ENCODE data around the gene SLC30A7.
"Not testable (repeated sequence)": the region's sequence is repeated elsewhere in the genome, so short reads cannot be mapped to it uniquely, and the experiment has no call there.

SLC30A7 gene

GRCh38 chr1:100876291-100876690 is 19.6 kb upstream of the SLC30A7 start:
- H3K27ac Mint-ChIP-seq, result no peak overlapping the region
- H3K4me3 Mint-ChIP-seq, result no peak overlapping the region
- no peaks in the 10 kb centered on the region for H3K36me3 Mint-ChIP-seq
- no peaks in the 10 kb centered on the region for H3K4me1 Mint-ChIP-seq
- H3K9me3 Mint-ChIP-seq, result no peaks in the 10 kb centered on the region
- no peak for ATAC-seq
- no peaks in the 10 kb centered on the region for H3K27me3 Mint-ChIP-seq

GRCh38 chr1:100879422-100879821 is 16.5 kb upstream of the SLC30A7 start:
- Mint-ChIP-seq H3K36me3 (peaks cover 4% of the 10 kb centered on the region), H3K27ac (no peak overlapping the region)
- ATAC-seq, result no peak

GRCh38 chr1:100881687-100882086 is 14.2 kb upstream of the SLC30A7 start:
- Mint-ChIP-seq H3K27ac (no peak overlapping the region), H3K4me3 (no peak overlapping the region), H3K9me3 (no peaks in the 10 kb centered on the region), H3K36me3 (peaks cover 4% of the 10 kb centered on the region), H3K4me1 (no peaks in the 10 kb centered on the region), H3K27me3 (no peaks in the 10 kb centered on the region)
- no peak for ATAC-seq

More at GRCh38 chr1:100879422-100879821, 16.5 kb upstream of the SLC30A7 start:
- Mint-ChIP-seq H3K9me3 (no peaks in the 10 kb centered on the region), H3K4me1 (no peaks in the 10 kb centered on the region), H3K4me3 (no peak overlapping the region), H3K27me3 (no peaks in the 10 kb centered on the region)

- peaks cover 4% of the 10 kb centered on the region for H3K36me3 Mint-ChIP-seq
- no peak for ATAC-seq
- H3K4me1 Mint-ChIP-seq, result no peaks in the 10 kb centered on the region
- no peaks in the 10 kb centered on the region for H3K9me3 Mint-ChIP-seq
- H3K27me3 Mint-ChIP-seq, result no peaks in the 10 kb centered on the region
- no peak overlapping the region for H3K4me3 Mint-ChIP-seq
- no peak overlapping the region for H3K27ac Mint-ChIP-seq
Measured at GRCh38 chr1:100882698-100883097, 13.2 kb upstream of the SLC30A7 start.

- Mint-ChIP-seq H3K36me3 (peaks cover 13% of the 10 kb centered on the region), H3K4me1 (no peaks in the 10 kb centered on the region), H3K4me3 (no peak overlapping the region), H3K27me3 (no peaks in the 10 kb centered on the region), H3K27ac (no peak overlapping the region), H3K9me3 (peaks cover 3% of the 10 kb centered on the region)
- ATAC-seq, result no peak
Measured at GRCh38 chr1:100883963-100884362, 11.9 kb upstream of the SLC30A7 start.

GRCh38 chr1:100889007-100889406 is 6.9 kb upstream of the SLC30A7 start:
- not testable (repeated sequence) for H3K9me3 Mint-ChIP-seq, H3K27ac Mint-ChIP-seq, ATAC-seq, H3K4me3 Mint-ChIP-seq, H3K27me3 Mint-ChIP-seq, H3K4me1 Mint-ChIP-seq
- peaks cover 23% of the 10 kb centered on the region for H3K36me3 Mint-ChIP-seq

- H3K4me3 Mint-ChIP-seq, H3K27me3 Mint-ChIP-seq, ATAC-seq, H3K27ac Mint-ChIP-seq, H3K4me1 Mint-ChIP-seq, H3K9me3 Mint-ChIP-seq: not testable (repeated sequence)
- peaks cover 23% of the 10 kb centered on the region for H3K36me3 Mint-ChIP-seq
Measured at GRCh38 chr1:100889869-100890482, 5.9 kb upstream of the SLC30A7 start.

- Mint-ChIP-seq H3K36me3 (peaks cover 23% of the 10 kb centered on the region), H3K27ac (no peak overlapping the region), H3K4me1 (peaks cover 11% of the 10 kb centered on the region), H3K27me3 (no peaks in the 10 kb centered on the region), H3K4me3 (no peak overlapping the region), H3K9me3 (peaks cover 9% of the 10 kb centered on the region)
- no peak for ATAC-seq
Measured at GRCh38 chr1:100891380-100891779, 4.5 kb upstream of the SLC30A7 start.

GRCh38 chr1:100892554-100892953 is 3.3 kb upstream of the SLC30A7 start:
- Mint-ChIP-seq H3K9me3 (peaks cover 9% of the 10 kb centered on the region), H3K4me3 (no peak overlapping the region), H3K27ac (no peak overlapping the region), H3K4me1 (peaks cover 19% of the 10 kb centered on the region), H3K36me3 (peaks cover 23% of the 10 kb centered on the region), H3K27me3 (no peaks in the 10 kb centered on the region)
- ATAC-seq, result no peak

- Mint-ChIP-seq H3K27ac (no peak overlapping the region), H3K27me3 (no peaks in the 10 kb centered on the region), H3K4me1 (peaks cover 19% of the 10 kb centered on the region), H3K9me3 (peaks cover 6% of the 10 kb centered on the region), H3K4me3 (no peak overlapping the region), H3K36me3 (peaks cover 14% of the 10 kb centered on the region)
- no peak for ATAC-seq
Measured at GRCh38 chr1:100893718-100894117, 2.2 kb upstream of the SLC30A7 start.

- Mint-ChIP-seq H3K9me3 (peaks cover 3% of the 10 kb centered on the region), H3K36me3 (peaks cover 19% of the 10 kb centered on the region), H3K27me3 (no peaks in the 10 kb centered on the region), H3K4me3 (peak within 1 kb of the TSS; percentile 98), H3K27ac (peak within 1 kb of the TSS; percentile 98), H3K4me1 (peaks cover 19% of the 10 kb centered on the region)
- ATAC-seq, result peak; percentile 61
Measured at GRCh38 chr1:100894603-100895539, 1.0 kb upstream of the SLC30A7 start, which contains the start of gene EXTL2. Gene EXTL2 (minus strand): TSS chr1:100894842. CDS start chr1:100888757, 6,085 bp downstream.

GRCh38 chr1:100896481-100896982 is 642 bp downstream of the SLC30A7 start:
- H3K4me3 Mint-ChIP-seq, result peak overlapping the region; percentile 98
- peak overlapping the region; percentile 98 for H3K27ac Mint-ChIP-seq
- H3K4me1 Mint-ChIP-seq, result peaks cover 26% of the 10 kb centered on the region
- peaks cover 15% of the 10 kb centered on the region for H3K36me3 Mint-ChIP-seq
- no peaks in the 10 kb centered on the region for H3K9me3 Mint-ChIP-seq
- ATAC-seq, result peak; percentile 76
- no peaks in the 10 kb centered on the region for H3K27me3 Mint-ChIP-seq

- no peak for ATAC-seq
- no peak overlapping the region for H3K27ac Mint-ChIP-seq
- H3K36me3 Mint-ChIP-seq, result peaks cover 54% of the 10 kb centered on the region
- no peak overlapping the region for H3K4me3 Mint-ChIP-seq
- H3K4me1 Mint-ChIP-seq, result peaks cover 8% of the 10 kb centered on the region
- no peaks in the 10 kb centered on the region for H3K27me3 Mint-ChIP-seq
- H3K9me3 Mint-ChIP-seq, result peaks cover 3% of the 10 kb centered on the region
Measured at GRCh38 chr1:100902365-100902764, 6.5 kb downstream of the SLC30A7 start.

- Mint-ChIP-seq H3K4me1 (peaks cover 17% of the 10 kb centered on the region), H3K27ac (no peak overlapping the region), H3K27me3 (no peaks in the 10 kb centered on the region), H3K9me3 (peaks cover 3% of the 10 kb centered on the region), H3K36me3 (peaks cover 66% of the 10 kb centered on the region), H3K4me3 (no peak overlapping the region)
- no peak for ATAC-seq
Measured at GRCh38 chr1:100903777-100904176, 7.9 kb downstream of the SLC30A7 start.

- H3K9me3 Mint-ChIP-seq, result peaks cover 3% of the 10 kb centered on the region
- no peak overlapping the region for H3K27ac Mint-ChIP-seq
- ATAC-seq, result no peak
- H3K4me1 Mint-ChIP-seq, result peaks cover 17% of the 10 kb centered on the region
- no peak overlapping the region for H3K4me3 Mint-ChIP-seq
- peaks cover 70% of the 10 kb centered on the region for H3K36me3 Mint-ChIP-seq
- H3K27me3 Mint-ChIP-seq, result no peaks in the 10 kb centered on the region
Measured at GRCh38 chr1:100904528-100904927, 8.6 kb downstream of the SLC30A7 start.
